Measurements from ENCODE around the gene PKHD1.

PKHD1 gene, protein sequence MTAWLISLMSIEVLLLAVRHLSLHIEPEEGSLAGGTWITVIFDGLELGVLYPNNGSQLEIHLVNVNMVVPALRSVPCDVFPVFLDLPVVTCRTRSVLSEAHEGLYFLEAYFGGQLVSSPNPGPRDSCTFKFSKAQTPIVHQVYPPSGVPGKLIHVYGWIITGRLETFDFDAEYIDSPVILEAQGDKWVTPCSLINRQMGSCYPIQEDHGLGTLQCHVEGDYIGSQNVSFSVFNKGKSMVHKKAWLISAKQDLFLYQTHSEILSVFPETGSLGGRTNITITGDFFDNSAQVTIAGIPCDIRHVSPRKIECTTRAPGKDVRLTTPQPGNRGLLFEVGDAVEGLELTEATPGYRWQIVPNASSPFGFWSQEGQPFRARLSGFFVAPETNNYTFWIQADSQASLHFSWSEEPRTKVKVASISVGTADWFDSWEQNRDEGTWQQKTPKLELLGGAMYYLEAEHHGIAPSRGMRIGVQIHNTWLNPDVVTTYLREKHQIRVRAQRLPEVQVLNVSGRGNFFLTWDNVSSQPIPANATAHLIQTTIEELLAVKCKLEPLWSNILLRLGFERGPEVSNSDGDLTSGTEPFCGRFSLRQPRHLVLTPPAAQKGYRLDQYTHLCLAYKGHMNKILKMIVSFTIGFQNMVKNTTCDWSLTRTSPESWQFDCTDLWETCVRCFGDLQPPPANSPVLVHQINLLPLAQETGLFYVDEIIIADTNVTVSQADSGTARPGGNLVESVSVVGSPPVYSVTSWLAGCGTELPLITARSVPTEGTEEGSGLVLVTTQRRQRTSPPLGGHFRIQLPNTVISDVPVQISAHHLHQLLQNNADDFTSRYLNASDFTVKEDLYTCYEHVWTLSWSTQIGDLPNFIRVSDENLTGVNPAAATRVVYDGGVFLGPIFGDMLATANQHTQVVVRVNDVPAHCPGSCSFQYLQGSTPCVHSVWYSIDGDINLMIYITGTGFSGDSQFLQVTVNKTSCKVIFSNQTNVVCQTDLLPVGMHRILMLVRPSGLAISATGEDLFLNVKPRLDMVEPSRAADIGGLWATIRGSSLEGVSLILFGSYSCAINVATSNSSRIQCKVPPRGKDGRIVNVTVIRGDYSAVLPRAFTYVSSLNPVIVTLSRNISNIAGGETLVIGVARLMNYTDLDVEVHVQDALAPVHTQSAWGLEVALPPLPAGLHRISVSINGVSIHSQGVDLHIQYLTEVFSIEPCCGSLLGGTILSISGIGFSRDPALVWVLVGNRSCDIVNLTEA (N-terminal part only)

DNA sequence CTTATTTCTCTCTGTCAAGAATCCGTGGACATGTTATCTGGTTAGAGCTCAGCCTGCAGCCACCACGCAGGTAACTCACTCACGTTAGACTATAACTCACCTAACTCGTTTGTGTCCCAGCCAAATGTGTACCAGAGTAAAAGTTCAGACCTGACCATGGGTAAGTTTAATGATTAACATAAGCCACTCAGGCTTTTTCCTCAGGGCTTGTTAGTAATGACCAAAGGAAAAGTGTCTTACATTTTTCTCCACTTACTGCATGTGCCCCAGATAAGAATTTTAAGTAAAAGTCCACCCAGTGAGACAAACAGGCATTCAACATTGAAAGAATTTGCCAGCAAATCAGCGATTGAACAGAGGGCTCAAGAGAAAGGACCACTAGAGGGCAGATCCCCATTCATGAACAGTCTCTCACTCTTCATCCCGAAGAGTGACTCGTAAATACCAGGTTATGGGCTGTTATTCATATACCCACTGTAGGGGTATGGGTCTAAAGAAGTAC lies at the start of gene PKHD1:
PKHD1 (minus strand) TSS at position 116 of the 502 bp plus-strand sequence. CDS start 2,680 bp downstream, outside the sequence.
- no peak for DNase-seq (ENCODE audit: low read depth)

DNA sequence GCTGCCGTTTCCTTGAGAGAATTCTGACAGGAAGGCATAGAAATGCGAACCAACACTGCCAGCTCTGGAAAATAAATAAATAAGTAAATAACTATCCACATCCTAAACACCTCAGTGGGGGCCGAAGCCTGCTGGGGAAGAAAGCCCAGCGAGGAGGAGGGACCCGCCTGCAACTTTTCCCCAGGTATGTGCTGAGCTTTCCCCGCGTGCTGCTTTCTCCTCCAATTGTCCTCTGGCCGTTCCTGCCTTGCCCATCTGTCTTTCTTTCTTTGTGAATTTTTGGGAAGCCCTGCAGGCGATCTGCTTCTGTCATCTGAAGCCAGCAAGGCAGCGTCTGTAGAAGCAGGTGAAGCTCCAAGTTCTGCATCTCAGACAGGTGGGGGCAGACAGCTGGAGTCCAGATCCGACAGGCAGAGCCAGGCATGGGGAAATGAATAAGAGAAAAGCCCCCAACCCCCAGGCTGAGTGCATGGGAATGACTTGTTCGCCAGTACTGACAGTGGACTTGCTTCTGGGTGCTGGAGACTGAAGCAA lies 49.6 kb upstream of the PKHD1 start:
- DNase-seq (ENCODE audit: low read depth), result no peak

DNA sequence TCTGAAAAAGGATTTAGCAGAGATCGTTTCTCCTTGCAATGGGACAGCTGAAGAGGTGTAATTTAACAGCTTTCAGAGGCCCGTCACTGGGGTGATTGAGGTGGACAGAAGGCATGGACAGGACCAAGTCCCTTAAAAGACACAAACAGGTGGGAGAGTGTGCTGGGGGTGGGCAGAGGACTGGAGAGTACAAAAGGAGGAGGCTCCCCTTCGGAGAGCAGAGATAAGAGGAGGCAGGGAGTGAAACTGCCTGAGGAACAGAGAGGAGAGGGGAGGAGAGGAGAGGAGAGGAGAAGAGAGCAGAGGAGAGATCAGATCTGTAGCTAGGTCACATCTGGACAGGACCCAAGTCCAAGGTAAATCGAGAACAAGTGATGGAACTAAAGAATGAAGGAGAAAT lies 48.6 kb upstream of the PKHD1 start:
- no peak for DNase-seq (ENCODE audit: low read depth)

DNA sequence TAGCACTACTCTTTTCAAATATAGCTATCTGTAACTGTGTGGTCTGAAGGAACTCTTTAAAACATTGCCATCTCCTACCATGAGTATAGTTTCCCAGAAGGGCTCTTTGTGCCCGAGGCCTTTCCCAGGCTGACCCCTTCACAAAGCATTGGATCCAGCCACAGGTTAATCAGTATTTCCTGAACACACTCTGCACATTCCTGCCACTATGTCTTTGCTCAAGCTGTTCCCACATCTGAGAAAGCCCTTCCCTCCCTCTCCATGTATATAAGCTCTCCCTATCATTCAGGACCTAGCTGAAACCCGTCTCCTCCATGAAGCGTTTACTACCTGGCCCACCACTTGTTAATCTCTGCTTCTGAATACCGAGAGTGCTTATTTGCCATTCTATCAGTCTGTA lies 47.8 kb upstream of the PKHD1 start:
- DNase-seq (ENCODE audit: low read depth), result no peak

DNA sequence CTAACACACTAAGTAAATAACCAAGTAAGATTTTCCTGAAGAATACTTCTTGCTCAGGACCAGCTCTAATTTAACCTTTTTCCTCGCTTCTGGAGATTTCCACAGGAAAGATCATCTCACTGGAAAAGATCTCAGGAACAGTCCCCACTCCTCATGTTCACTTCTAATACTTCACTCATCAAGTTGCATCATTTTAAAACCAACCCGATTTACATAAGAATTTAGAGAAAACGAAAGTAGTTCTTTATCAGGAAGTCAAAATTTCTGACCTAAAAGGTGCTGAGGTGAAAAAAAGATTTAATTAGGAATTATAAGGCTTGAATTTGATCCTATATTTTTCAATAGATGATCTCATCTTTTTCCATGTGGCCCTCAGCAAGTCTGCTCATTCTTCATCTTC lies 46.6 kb upstream of the PKHD1 start:
- no peak for DNase-seq (ENCODE audit: low read depth)

DNA sequence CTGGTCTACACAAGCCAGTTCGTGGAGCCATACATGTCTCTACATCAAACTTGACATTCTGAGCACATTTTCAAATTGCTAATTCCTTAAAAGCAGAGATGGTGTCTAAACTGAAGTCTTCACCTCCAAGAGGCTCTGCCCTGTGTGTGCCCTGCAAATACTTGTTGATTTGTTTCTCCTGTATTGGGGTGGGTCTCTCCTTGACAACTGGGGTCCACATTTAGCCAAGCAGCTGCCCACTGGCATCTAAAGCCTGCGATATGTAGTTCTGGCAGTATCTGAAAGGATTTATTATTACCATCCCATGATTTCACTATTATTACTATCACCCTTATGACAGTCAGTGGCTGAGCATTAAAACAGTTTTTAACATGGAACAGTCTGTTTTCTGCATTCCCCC lies 45.9 kb upstream of the PKHD1 start:
- DNase-seq (ENCODE audit: low read depth), result no peak

DNA sequence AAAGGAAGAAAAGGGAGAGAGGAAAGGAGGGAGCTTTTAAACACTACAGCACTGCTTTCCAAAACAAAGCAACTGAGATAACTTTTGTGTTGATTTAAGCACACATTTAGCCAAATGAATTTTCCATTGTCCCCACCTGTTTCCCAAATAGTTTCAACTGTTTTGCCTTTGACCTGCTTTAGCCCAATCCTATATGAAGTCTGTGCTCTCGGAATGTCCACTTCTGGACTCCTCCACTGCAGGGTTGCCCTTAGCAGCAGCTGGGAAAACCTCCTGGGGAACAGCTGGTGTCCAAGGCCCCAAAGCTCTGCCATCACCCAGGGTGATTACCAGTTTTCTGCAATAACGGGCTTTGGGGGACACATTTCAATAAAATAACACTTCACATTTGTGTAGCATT lies 44.9 kb upstream of the PKHD1 start:
- DNase-seq (ENCODE audit: low read depth), result no peak

DNA sequence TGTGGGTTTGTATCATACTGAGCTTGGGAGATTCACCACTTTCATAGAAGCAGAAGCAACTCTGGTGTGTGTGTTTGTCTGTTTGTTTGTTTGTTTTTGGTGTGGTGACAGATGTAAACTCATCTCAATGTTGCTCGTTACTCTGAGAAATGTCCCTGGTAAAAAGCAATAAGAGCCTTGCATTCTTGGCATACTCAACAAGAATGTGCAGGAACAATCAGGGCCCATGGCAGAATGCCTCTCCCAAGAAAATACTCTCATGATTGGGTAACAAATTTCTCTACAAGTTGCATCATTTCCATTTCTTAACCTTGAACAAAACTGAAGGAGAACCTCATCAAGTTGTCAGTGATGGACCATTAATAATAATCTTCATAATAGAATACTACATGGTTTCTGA lies 43.0 kb upstream of the PKHD1 start:
- DNase-seq (ENCODE audit: low read depth), result no peak

DNA sequence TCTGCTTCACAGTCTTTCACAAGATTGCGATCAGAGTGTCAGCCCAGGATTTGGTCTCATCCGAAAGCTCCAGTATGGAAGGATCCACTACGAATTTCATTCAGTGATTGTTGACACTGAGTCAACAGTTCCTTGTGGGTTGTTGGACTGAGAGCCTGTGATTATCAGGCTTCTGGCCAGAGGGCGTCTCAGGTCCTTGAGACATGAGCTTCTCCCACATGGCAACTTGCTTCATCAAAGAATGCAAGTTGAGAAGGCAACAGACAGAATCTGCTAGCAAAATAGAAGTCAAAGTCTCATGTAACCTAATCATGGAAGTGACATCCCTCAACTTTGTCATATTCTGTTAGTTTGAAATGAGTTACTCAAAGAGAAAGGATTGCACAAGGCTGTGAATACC lies 40.5 kb upstream of the PKHD1 start:
- no peak for DNase-seq (ENCODE audit: low read depth)

DNA sequence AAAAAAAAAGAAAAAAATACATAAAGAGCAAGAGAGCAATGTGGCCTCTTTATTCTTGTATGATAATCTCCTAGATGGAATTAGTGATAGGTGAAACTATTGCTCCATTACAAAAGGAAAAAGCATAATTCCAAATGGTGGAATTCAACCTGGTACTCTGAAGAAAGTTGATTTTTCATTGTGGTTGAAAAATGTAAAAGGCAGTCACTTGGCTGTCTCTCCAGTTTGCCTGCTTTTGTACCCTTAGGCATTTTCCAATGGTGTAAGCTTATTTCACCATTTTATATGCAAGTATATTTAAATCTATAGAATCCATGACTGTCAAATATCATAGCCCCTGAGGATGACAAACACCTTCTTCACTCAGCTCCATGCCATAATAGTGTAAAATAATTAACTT lies 38.8 kb upstream of the PKHD1 start:
- DNase-seq (ENCODE audit: low read depth), result no peak

DNA sequence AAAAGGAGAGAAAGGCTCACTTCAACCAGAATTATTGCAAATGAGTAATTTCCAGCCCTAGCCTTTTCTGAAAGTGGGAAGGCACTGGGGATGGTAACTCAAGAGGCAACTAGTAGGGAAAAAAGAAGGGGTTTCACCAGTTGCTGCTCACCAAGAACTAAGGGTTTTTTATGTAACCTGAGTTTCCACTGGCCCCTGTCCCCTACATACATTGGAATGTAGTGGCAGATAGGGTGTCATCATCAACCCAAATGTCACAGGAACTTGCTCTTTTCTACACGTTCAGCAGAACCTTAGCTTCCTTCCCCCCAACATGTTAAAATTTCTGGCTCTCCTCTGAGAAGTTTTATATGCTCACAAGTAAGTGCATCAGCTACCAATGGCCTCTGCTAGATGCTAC lies 38.2 kb upstream of the PKHD1 start:
- DNase-seq (ENCODE audit: low read depth), result no peak

DNA sequence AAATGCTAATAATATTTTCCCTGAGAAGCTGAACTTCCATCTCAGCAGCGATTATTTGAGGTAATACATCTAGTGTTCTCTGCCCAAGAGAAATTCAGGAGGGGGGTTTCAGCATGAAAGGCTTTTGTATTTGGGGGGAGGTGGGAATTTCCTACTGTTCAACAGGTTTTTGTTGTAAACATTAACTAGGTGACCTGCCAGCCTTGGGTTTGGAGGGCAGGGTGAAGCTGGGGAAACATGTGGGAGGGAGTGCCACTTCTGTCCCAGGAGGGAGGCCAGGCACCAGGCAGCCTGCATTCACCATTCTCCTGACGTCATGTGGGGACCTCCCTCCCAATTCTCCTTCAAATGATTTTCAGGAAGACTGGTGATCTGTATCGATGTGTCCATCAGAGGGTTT lies 37.7 kb upstream of the PKHD1 start:
- no peak for DNase-seq (ENCODE audit: low read depth)

DNA sequence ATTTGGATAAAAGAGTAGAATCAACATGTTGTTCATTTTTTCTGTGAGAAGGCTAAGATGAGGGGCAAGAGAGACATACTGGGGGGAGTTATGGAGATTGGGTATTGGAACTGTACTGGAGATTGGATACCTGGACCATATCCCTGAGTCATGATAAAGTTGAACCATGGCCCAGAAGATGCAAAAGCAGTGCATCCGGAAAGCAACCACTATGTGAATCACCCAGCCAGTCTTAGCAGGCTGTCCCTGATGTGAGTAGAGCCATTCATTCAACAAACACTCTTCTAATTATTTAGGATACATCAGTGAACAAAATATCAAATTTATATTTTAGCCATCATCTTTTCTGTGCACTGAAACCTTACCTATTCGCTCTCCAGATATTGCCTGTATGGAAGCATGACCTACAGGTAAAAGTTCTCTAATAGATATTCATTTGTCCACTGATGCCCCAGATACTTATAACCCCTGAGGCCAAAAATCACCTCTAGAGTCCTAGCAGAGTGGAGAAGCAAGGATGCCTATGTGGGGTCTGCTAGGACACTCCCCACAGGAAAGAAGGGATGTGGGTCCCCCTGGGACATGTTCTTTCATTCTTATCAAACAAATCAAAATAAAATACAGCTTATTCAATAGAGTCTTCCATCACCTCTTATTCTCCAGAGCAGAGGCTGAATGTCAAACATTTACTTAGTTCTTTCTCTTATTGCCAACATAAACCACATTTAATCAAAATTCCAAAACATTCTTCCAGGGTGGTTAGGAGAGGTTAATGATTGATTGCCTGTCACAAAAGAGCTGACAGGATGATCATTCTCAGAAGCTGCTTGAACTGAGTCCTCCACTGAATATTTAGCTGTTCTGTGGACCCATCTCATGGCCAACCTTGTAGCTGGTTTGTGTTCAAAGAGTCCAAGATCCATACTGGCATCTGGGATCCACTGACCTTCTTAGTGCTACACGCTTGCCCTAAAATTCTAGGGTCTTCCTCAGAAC lies 37.0 kb upstream of the PKHD1 start:
- no peak for DNase-seq (ENCODE audit: low read depth)

DNA sequence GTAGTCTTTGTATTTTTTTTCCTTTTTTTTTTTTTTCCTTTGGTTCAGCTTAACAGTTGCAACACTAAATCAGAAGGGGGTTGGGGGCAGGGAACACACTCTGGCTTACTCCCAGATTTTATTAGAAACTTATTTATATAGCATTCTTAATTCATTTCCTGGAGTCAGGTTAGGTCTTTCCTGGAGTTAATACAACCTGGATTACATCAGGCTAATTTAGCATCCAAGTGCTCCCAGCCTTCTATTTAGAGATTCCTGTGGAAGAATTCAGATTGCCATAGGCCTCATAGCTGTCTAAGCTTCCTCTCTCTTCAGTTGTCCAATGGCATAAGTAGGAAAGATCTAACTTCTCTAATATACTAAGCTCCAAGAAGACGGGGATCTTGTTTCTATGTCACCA lies 35.8 kb upstream of the PKHD1 start:
- DNase-seq (ENCODE audit: low read depth), result no peak

DNA sequence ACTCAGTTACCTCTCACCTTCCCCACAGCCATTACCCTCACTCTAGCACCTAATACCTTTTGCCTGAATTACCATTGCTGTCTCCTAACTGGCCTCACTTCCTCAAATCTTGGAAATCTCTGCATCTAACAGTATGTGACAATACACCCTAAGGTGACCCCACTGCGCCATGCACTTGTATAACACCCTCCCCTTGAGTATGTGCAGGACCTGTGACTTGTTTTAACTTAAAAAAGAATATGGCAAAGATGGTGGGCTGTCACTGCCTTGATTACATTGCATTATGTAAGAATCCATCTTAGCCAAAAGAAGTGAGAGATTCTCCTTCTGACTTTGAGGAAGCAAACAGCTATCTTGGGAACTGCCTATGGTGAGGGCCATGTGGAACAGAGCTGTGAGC lies 29.9 kb upstream of the PKHD1 start:
- no peak for DNase-seq (ENCODE audit: low read depth)

DNA sequence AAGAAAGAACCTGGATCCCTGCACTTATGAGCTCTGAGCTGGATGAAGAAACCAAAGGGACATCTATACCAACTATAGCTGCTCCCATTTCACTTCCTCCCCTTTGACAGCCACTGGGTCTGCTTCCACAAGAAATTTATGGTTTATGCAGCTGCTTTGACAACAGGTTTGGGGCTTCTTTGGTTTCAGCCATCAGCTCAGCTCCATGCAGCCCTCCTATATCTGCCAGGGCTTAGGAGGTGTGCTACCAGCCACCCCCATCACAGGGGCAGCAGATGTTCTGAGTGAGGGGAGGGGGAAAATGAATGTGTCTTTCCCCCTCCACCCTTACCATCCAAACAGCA lies 29.2 kb upstream of the PKHD1 start:
- no peak for DNase-seq (ENCODE audit: low read depth)

DNA sequence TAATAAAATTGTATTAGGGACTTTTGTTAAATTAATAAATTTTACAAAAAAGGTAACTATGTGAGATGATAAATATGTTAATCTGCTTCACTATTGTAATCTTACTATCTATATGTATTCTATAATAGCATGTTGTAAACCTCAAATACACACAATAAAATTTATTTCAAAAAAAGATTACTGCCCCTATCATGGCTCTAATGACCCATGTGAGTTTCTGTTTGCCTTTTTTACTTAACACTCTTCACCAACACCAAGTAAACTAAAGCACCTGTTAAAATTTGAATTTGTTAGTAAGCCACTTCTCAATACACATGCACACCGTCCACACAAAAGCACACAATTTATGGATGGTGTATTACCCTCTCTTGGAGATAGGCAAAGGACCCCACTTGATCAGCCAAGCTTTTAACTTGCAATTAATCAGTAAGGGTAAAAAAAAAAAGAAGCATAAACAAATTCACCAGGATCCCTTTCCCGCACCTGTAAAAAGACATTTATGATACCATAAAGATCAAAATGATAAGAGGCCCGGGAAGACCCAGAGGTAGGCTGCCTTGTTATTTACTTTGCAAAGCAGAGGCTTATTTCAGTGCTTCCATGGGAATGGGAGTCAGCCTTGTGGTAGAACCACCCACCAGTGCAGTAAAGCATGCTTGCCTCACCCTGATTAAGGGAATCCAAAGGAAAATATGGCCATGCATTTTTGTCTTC lies 28.6 kb upstream of the PKHD1 start:
- no peak for DNase-seq (ENCODE audit: low read depth)

DNA sequence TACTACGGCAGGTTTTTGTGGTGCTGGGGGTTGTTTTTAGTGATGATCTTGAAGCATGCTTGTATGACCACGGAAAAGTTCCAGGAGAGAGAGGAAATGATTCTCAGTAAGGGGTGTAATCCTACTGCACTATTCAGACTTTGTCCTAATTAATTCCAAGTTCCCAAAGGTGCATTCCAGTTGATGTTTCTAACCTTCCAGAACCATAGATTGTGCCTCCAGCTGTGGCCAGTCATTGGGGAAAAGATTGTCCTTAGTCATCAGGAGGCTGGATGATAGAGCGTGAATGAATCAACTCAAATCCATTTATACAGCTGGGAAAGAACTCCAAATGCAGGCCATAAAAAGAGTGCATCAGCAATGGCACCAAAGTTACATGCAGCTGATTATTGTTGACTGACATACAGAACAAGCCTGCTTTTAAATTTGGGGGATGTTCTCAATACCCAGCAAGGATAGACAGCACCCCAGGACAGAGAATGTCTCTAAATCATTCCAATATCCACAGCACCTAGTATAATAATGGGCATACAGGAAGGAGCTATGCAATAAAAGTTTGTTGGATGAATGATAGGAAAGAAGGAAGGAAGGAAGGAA lies 27.8 kb upstream of the PKHD1 start:
- no peak for DNase-seq (ENCODE audit: low read depth)

DNA sequence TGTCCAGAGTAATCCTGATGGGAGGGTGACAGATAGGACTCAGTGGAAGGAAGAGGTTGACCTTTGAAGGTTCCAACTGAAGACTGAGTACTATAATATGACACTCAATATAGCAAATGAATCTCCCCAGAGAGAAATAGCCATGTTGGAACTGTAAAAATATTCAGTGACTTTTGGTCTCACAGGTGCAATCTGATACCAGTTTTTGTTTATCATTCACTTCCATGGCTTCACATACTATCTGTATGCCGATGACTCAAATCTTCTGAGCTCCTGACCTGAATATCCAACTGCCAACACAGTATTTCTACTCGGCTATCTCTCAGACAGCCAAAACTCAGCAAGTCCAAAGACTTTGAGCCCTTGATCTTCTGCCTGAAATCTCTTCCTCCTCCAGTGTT lies 21.8 kb upstream of the PKHD1 start:
- no peak for DNase-seq (ENCODE audit: low read depth)

DNA sequence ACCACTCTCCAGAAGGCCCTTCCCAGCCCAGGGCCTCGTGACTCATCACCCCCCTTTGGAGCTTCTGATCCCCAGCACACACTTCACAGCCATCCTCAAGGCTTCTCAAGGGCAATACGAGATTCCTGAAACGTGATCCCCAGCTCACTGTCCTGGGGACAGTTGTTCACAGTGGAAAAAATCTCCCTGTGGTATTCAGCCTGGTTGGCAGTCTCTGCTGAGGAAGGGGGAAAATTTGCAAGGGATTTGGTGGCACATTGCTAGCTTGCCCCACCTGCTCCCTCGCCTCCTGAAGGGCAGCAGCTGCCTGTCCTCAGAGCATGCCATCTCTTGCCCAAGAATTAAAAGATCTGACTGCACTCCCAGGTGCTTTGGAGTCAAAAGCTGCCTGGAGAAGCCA lies 20.7 kb upstream of the PKHD1 start:
- no peak for DNase-seq (ENCODE audit: low read depth)

Measured in HS-5 (cell line).